Endothelial cell of umbilical vein (primary cell): ENCODE results near the gene SGK1. TPM values are rescaled to one million over a fixed set of nuclear protein-coding genes. Genes with fewer than 3 reads are reported as not detected.

Experiments used
- BruUV-seq: library from RNA; stranded (reverse); fragments of 400-500 nt; replicated peaks from 2 replicates; lab custom pipeline; 2021; lab: Mats Ljungman, UMichigan
- CTCF ChIA-PET: fragments of 300-600, 350-600 bp; sonication (Branson Sonifier 250); formaldehyde crosslinking; loops from one replicate; lab custom pipeline; 2021; ENCODE audit warnings: antibody characterized with exemption, inconsistent platforms; lab: Charles Lee
- POLR2A ChIA-PET: fragments of 300-600, 350-600 bp; sonication (Branson Sonifier 250); formaldehyde crosslinking; loops from one replicate; lab custom pipeline; 2021; ENCODE audit warnings: antibody characterized with exemption, inconsistent platforms; lab: Charles Lee
- DNase-seq: peaks from one replicate; pipeline ENCODE4 v3.0.0-alpha.2; 2011; ENCODE audit warnings: low read depth, low spot score
- FAIRE-seq: peaks from 2 replicates; lab custom pipeline; 2011; peaks lifted over from hg19 to GRCh38; lab: Jason Lieb, UNC
- H2AFZ ChIP-seq: 2 replicates; pipeline ENCODE4 v1.6.0; 2012; ENCODE audit warnings: low read depth, low read length, control low read depth, inconsistent platforms
- H3K27ac ChIP-seq: 2 replicates; pipeline ENCODE4 v1.5.1; 2011; ENCODE audit warnings: low read depth, mild to moderate bottlenecking, control low read depth, low read length, moderate library complexity; ENCODE audit not compliant: insufficient read depth
- H3K27me3 ChIP-seq, 2 experiments: 2 replicates each; pipeline versions ENCODE4 v1.6.0 to v1.6.1; 2011; ENCODE audit warnings: low read length in 2 of 2, mixed read lengths in 1 of 2; ENCODE audit not compliant: control insufficient read depth in 2 of 2, insufficient read depth in 2 of 2
- H3K36me3 ChIP-seq, 2 experiments: 2 replicates in 1 of 2; 3 replicates in 1 of 2; pipeline ENCODE4 v1.5.1; 2011; ENCODE audit warnings: low read length in 2 of 2, mild to moderate bottlenecking in 1 of 2, moderate library complexity in 1 of 2; ENCODE audit not compliant: control insufficient read depth in 2 of 2, insufficient read depth in 2 of 2; ENCODE audit errors: extremely low read depth in 1 of 2
- H3K4me1 ChIP-seq: 3 replicates; pipeline ENCODE4 v1.5.1; 2011; ENCODE audit warnings: mild to moderate bottlenecking, low read length; ENCODE audit not compliant: control insufficient read depth, insufficient read depth; ENCODE audit errors: extremely low read depth
- H3K4me2 ChIP-seq: 2 replicates; pipeline ENCODE4 v1.6.1; 2011; ENCODE audit warnings: low read length, control low read depth, mixed read lengths; ENCODE audit not compliant: insufficient read depth
- H3K4me3 ChIP-seq, 3 experiments: fragments of 200-600 bp in 1 of 3; sonication (generic), shearing (Covaris generic) in 1 of 3; replicated peaks in 1 of 3; 2 replicates each; pipeline ENCODE4 v1.5.1; 2011 to 2016; ENCODE audit warnings: control low read depth in 3 of 3, low read length in 3 of 3, mild to moderate bottlenecking in 2 of 3, inconsistent platforms in 1 of 3, low read depth in 1 of 3, moderate library complexity in 1 of 3; ENCODE audit not compliant: insufficient read depth in 1 of 3
- H3K79me2 ChIP-seq: 2 replicates; pipeline ENCODE4 v1.6.0; 2012; ENCODE audit warnings: low read length, inconsistent platforms; ENCODE audit not compliant: control insufficient read depth, insufficient read depth
- H3K9ac ChIP-seq: replicated peaks from 2 replicates; pipeline ENCODE3; 2011; ENCODE audit warnings: low read length, control low read depth; ENCODE audit not compliant: insufficient read depth; ENCODE audit errors: extremely low read depth
- H3K9me1 ChIP-seq: replicated peaks from 3 replicates; pipeline ENCODE4 v1.6.0; 2011; ENCODE audit warnings: mild to moderate bottlenecking, low read length; ENCODE audit not compliant: control insufficient read depth, insufficient read depth; ENCODE audit errors: extremely low read depth
- H3K9me3 ChIP-seq: replicated peaks from 2 replicates; pipeline ENCODE4 v1.5.1; 2012; ENCODE audit warnings: low read length, inconsistent platforms; ENCODE audit not compliant: control insufficient read depth, insufficient read depth
- H4K20me1 ChIP-seq: replicated peaks from 2 replicates; pipeline ENCODE3; 2011; ENCODE audit warnings: mild to moderate bottlenecking, low read length; ENCODE audit not compliant: control insufficient read depth, insufficient read depth; ENCODE audit errors: extremely low read depth
- CTCF ChIP-seq, 2 donors: IDR thresholded peaks; 1 replicate in 1 of 2; 2 replicates in 1 of 2; pipeline ENCODE4 v1.5.1; 2011; ENCODE audit warnings: low read length in 2 of 2, mild to moderate bottlenecking in 2 of 2, moderate library complexity in 2 of 2, control low read depth in 1 of 2, inconsistent platforms in 1 of 2, low read depth in 1 of 2; ENCODE audit not compliant: insufficient read depth in 1 of 2; ENCODE audit errors: extremely low read depth in 1 of 2
- EZH2 ChIP-seq: IDR thresholded peaks from 2 replicates; pipeline ENCODE4 v1.6.1; 2012; ENCODE audit warnings: borderline replicate concordance, low read depth, mild to moderate bottlenecking, moderate library complexity, low read length, inconsistent platforms; ENCODE audit not compliant: severe bottlenecking
- FOS ChIP-seq: IDR thresholded peaks from 2 replicates; pipeline ENCODE4 v1.6.1; 2011; ENCODE audit warnings: mild to moderate bottlenecking, low read length, moderate library complexity, borderline replicate concordance; ENCODE audit not compliant: insufficient read depth
- GATA2 ChIP-seq: IDR thresholded peaks from 2 replicates; pipeline ENCODE4 v1.7.0; 2011; ENCODE audit warnings: low read depth, mild to moderate bottlenecking, moderate library complexity, mixed read lengths, low read length; ENCODE audit not compliant: insufficient read length, insufficient read depth
- JUN ChIP-seq: IDR thresholded peaks from 2 replicates; pipeline ENCODE4 v1.6.1; 2011; ENCODE audit warnings: borderline replicate concordance, low read depth; ENCODE audit not compliant: insufficient read length, insufficient read depth
- MAX ChIP-seq: IDR thresholded peaks from 2 replicates; pipeline ENCODE4 v1.6.1; 2011; ENCODE audit not compliant: insufficient read depth, insufficient read length
- MYC ChIP-seq: IDR thresholded peaks from one replicate; pipeline ENCODE4 v1.6.1; 2011; ENCODE audit warnings: mild to moderate bottlenecking, low read depth, low read length
- POLR2A ChIP-seq: IDR thresholded peaks from 2 replicates; pipeline ENCODE4 v1.6.1; 2012; ENCODE audit warnings: low read depth, mild to moderate bottlenecking, control low read depth, low read length
- POLR2AphosphoS5 ChIP-seq: IDR thresholded peaks from 2 replicates; pipeline ENCODE4 v1.6.1; 2012; ENCODE audit warnings: low read depth, mild to moderate bottlenecking, control low read depth, low read length, moderate library complexity; ENCODE audit not compliant: insufficient read depth
- dilution Hi-C: fragments of 300-500 bp; cut with MboI; formaldehyde crosslinking; loops from one replicate; pipeline ENCODE4 v1.15.0; 2019; ENCODE audit warnings: low sequenced_read_pairs; ENCODE audit not compliant: extremely low pct_ligation_motif_present
- intact Hi-C: fragments of 100-400 bp; cut with micrococcal nuclease; formaldehyde crosslinking; loops from one replicate; pipeline ENCODE4 v1.10.0; 2022
- polyA plus RNA-seq, 4 experiments: library from polyadenylated mRNA; depleted of rRNA in 3 of 4; stranded (reverse) in 3 of 4; unstranded in 1 of 4; fragments of >200 nt; gene quantifications; 2 replicates each; pipeline versions ENCODE4 v1.2.1 to v1.2.3, GENCODE V29; 2011 to 2012; ENCODE audit warnings: missing spikeins in 1 of 4
- total RNA-seq: library from RNA; stranded (reverse); gene quantifications from 2 replicates; pipeline ENCODE4 v1.2.3, GENCODE V29; 2021

The SGK1 gene
- total and polyA plus RNA-seq, 2 donors (not counting 3 experiments of a cell fraction or from before 2014, with no cell fraction given) = 121 to 128 TPM

- BruUV-seq = no TSS peak
- H3K9me3 ChIP-seq = no peaks in the 10 kb centered on the region
- POLR2A ChIA-PET = no interaction called here
- no peak overlapping the region for H3K4me3 ChIP-seq
- DNase-seq (no peak), FAIRE-seq (no peak)
- H3K27me3 ChIP-seq = no peaks in the 10 kb centered on the region
- no peaks in the 10 kb centered on the region for H3K4me1 ChIP-seq
- H3K27ac ChIP-seq = no peak overlapping the region
- TF ChIP-seq FOS = no peak
- no peak for TF ChIP-seq GATA2
- no peak for TF ChIP-seq CTCF (IDR thresholded peaks at IDR 0.05; ENCODE audit: extremely low read depth in 1 of 2, insufficient read depth in 1 of 2, low read depth in 1 of 2, low read length in 2 of 2)
- TF ChIP-seq POLR2A = no peak
- no peak for TF ChIP-seq JUN
- TF ChIP-seq MYC = no peak
- no peak for TF ChIP-seq MAX
- TF ChIP-seq EZH2 = no peak
- TF ChIP-seq POLR2AphosphoS5 = no peak
- no peak overlapping the region for H2AFZ ChIP-seq
- CTCF ChIA-PET = no interaction called here
- no peaks in the 10 kb centered on the region for H3K79me2 ChIP-seq
- no peak overlapping the region for H3K9ac ChIP-seq
- H4K20me1 ChIP-seq = no peaks in the 10 kb centered on the region
- no peak overlapping the region for H3K4me2 ChIP-seq
- dilution Hi-C loops = no loop called here
- H3K36me3 ChIP-seq = no peaks in the 10 kb centered on the region
- intact Hi-C loops = no loop called here
- no peaks in the 10 kb centered on the region for H3K9me1 ChIP-seq
Observed at GRCh38 chr6:134312038-134312660, 5.8 kb downstream of the SGK1 start.
